Kidney glomerular epithelial cell (primary cell): ENCODE results near the gene TRMT10B.
"Not testable (repeated sequence)": the region's sequence is repeated elsewhere in the genome, so short reads cannot be mapped to it uniquely, and the experiment has no call there.

ENCODE experiments used
- DNase-seq: peaks from one replicate; lab custom pipeline; 2025; lab: John Stamatoyannopoulos, UW

The TRMT10B gene

DNA sequence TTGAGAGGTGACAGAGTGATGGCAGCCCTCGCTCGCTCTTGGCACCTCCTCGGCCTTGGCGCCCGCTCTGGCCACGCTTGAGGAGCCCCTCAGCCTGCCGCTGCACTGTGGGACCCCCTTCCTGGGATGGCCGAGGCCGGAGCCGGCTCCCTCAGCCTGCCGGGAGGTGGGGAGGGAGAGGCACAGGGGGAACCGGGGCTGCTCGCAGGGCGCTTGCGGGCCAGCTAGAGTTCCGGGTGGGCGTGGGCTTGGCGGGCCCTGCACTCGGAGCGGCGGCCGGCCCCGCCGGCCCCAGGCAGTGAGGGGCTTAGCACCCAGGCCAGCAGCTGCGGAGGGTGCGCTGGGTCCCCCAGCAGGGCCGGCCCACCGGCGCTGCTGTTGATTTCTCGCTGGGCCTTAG is 1.9 kb upstream of the TRMT10B start:
- DNase-seq = not testable (repeated sequence)

DNA sequence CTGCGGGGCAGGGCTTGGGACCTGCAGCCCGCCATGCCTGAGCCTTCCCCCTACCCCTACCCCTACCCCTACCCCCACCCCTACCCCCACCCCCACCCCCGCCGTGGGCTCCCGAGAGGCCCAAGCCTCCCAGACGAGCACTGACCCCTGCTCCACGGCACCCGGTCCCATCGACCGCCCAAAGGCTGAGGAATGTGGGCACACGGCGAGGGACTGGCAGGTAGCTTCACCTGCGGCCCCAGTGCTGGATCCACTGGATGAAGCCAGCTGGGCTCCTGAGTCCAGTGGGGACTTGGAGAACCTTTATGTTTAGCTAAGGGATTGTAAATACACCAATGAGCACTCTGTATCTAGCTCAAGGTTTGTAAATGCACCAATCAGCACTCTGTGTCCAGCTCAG is 1.5 kb upstream of the TRMT10B start:
- DNase-seq = not testable (repeated sequence)

DNA sequence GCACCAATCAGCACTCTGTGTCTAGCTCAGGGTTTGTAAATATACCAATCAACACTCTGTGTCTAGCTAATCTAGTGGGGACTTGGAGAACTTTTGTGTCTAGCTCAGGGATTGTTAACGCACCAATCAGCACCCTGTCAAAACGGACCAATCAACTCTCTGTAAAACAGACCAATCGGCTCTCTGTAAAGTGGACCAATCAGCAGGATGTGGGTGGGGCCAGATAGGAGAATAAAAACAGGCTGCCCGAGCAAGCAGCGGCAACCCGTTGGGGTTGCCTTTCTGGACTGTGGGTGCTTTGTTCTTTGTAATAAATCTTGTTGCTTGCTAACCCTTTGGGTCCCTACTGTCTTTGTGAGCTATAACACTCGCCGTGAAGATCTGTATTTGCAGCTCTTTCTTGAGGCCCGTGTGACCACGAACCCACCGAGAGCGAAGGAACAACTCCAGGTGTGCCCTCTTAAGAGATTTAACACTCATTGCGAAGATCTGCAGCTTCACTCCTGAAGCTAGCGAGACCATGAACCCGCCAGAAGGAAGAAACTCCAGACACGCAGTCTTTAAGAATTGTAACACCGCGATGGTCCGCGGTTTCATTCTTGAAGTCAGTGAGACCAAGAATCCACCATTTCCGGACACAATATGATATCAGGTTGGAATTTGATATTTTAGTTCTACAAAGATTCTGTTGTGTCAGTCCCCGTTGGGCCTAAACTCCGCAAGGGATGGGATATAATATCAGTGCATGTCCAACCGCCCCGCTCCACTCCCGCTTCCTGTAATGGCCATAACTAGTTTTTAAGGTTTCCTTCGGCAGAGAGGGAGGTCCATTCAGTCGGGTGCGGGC is 740 bp upstream of the TRMT10B start:
- DNase-seq = no peak

DNA sequence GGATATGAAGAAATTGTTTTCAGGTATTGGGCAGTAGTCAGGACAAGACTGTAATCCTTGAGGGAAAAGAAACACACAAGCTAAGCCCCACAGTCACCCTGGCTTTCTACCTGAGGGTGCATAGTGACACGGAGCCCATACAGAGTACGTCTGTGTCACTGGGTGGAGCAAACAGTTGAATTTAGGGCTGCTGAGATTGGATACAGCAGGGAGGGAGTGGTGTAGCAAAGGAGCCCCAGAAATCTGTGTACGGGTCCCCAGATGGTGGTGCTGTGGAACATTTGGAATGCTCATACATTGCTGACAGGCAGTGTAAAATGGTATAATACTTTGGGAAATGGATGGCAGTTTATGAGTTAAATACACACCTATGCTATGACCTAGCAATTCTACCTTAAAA is 5.1 kb downstream of the TRMT10B start:
- no peak for DNase-seq

DNA sequence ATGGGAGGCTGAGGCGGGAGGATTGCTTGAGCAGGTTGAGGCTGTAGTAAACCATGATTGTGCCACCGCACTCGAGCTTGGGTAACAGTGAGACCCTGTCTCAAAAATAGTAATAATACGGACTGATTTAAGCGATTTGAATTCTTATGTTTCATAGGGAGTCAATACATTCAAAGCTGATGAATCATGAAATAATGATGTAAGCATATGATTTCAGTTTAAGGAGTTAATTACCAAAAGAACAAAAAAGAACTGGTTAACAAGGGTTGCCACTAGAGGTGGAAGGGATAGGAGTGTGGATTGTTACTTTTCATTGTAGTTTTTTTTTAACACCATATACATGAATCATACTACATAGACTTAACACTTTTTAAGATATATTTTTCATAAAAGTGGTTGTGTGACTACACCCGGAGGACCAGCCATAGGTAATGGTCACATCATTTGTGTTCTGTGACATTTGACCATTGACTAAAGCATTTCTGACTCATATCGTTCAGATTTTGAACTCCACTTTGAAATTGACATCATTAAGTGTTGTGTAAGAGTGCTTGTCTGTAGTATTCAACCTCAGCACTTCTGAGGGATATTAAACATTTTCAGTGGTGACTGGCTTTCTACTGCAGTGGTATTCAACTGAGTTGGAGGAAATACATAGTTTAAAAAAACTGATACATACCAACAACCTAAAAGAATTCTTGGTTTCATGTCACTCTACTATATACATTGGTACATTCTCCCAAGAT is 7.0 kb downstream of the TRMT10B start:
- peak; percentile 8 for DNase-seq

DNA sequence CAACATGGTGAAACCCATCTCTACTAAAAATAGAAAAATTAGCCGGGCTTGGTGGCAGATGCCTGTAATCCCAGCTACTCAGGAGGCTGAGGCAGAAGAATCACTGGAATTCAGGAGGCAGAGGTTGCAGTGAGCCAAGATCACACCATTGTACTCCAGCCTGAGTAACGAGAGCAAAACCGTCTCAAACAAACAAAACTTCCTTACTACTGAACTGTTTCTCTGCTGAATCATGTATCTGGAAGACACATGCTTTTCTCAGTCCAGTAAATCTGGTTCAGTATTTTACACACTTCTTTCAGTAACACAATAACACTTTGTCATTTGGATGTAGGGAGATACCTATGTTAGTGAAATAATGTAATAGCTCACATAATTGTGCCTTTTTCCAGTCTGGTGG is 7.9 kb downstream of the TRMT10B start:
- DNase-seq = peak; percentile 44

DNA sequence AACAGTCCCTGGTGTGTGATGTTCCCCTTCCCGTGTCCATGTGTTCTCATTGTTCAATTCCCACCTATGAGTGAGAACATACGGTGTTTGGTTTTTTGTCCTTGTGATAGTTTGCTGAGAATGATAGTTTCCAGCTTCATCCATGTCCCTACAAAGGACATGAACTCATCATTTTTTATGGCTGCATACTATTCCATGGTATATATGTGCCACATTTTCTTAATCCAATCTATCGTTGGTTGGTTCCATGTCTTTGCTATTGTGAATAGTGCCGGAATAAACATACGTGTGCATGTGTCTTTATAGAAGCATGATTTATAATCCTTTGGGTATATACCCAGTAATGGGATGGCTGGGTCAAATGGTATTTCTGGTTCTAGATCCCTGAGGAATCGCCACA is 11.7 kb downstream of the TRMT10B start:
- DNase-seq = not testable (repeated sequence)

DNA sequence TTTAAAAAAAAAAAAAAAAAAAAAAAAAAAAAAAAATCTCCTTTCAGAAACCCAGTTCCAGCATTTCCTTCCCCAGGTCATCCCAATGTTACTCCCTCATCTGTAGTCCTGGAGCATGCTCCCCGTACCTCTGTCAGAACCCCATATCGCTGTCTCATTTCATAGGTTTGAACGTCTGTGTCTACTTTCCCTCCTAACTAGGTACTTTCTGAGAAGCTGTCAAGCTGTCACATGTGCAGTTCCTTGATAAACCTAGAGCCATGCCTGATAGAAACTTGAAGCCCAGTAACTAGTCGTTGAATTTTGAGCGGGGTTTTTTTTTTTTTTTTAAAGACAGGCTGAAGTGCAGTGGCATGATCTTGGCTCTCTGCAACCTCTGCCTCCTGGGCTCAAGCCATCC is 15.7 kb downstream of the TRMT10B start:
- DNase-seq = no peak

DNA sequence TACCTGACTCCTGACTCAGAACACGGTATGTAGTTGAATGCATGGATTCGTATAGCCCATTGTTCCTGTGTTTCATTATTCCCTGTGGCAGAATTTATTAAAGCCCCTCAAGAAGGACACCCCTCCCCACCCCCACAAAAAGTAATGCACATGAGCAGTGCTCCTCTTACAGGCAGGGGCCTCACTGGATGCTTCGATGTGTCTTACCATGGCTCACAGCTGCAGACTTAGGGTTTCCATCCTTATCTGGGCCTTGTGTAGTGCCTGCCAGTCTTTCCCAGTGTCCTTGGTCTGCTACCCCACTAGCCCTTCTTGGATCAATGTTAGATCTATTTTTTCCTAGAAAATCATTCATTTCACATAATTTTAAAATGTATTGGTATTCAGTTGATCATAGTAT is 16.4 kb downstream of the TRMT10B start:
- DNase-seq = no peak

DNA sequence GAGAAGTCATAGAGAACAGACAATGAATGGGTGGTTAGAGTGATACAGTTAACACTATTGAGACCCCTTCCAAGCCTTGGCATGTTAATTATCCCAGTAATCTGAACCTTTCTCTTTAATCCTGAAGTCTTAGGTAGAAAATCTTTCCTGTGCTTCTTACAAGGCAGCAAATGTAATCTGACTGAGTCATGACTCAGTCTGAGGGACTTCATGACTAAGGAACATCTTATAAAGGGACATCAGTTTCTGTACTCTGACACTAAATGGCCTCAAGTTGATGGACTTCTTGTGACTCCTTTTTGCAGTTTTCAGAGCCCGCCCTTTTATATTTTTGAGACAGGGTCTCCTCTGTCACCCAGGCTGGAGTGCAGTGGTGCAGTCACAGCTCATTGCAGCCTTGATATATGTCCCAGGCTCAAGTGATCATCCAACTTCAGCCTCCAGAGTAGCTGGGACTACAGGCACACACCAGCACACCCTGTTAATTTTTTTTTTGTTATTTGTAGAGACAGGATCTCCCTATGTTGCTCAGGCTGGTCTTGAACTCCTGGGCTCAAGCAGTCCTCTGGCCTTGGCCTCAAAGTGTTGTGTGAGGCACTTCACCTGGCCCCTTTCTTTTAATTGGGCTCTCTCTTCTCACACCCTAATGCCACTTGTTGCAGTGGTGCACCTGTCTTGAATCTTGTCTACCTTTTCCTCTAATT is 21.8 kb downstream of the TRMT10B start:
- no peak for DNase-seq

DNA sequence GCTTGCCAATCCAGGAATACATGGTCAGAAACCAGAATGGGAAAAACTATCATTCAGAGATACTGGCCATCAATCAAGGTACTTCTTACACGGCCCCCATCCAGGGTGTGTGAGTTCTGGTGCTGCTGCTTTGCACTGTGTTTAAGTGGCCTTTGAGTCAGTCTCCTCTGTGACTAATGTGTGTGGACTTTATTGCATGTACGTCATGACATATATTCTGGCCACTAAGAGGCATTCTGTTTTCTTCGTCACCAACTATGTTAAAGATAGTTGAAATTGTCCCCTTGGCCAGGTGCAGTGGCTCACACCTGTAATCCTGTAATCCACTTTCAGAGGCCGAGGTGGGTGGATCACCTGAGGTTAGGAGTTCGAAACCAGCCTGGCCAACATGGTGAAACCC is 22.7 kb downstream of the TRMT10B start:
- DNase-seq = no peak

DNA sequence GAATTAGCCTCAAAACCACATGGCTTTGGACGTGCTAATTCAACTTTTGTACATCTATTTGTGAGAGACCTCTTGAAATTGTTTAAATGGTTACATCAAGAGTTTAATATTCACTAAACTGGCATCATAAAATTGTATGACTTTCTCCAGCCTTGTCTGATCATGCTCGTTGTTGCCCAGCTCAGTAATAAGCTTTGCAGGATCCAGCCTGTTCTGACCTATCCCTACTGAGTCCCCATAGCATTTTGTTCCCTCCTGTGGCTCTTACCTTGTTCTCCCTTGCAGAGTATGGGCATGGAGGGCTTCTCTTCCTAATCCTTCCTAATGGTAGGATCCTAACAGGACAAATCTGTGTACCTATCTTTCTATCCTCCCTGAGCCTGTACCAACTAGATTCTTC is 24.9 kb downstream of the TRMT10B start:
- DNase-seq = no peak

DNA sequence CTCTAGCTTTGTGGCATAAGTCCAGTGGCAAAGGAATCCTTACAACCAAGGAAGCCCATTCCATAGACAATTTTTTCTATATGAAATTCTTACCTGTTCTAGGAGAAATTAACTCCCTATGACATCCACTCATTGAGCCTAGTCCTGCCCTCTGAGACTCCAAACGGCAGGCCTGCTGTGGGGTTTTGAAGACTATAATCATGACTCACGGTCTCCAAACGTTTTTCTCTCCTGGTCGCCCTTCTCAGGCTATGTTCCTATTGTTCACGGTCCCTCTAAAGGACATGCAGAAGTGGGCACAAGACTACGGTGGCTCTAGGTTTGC is 30.6 kb downstream of the TRMT10B start:
- DNase-seq = no peak

DNA sequence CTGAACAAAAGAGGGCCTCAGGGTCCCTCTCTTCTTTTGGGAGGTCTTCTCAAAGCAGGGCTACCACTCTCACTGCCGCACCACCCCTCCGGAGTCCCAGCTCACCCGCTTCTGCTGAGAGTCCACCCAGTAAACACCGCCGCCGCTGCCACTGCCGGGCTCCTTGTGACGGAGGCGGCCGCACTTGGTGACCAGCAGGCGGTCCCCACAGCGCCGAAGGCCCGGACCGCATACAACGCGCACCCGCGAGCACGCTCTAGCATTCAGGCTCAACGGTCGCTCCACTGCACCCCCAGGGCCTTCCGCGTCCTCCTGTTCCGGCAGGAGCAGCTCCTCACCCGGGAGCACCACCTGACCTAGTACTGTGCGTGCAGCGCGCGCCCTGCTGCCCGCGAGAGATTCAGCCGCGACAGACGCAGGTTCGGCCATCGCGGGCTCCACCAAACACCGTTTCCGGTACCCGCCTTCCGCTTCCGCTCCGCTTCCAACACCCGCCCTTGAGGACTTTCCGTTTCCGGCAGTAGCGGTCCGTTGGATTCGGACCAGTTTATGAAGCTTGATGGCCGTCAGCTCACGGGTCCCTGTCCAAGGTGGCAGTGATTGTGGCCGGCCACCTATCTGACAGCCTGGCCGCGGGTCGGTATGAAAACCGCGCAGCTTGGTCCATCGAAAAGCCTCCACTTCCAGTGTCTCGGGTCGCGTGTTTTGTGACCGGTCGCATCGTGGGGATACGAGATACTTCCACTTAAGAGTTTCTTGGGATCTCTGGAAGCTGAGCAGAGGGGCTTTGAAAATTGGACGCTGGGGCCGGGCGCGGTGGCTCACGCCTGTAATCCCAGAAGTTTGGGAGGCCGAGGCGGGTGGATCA is 31.2 kb downstream of the TRMT10B start, which contains the start of gene EXOSC3:
EXOSC3 (minus strand) TSS at position 449 of the 868 bp plus-strand sequence; CDS start at position 429, 20 bp downstream.
- peak; percentile 87 for DNase-seq

DNA sequence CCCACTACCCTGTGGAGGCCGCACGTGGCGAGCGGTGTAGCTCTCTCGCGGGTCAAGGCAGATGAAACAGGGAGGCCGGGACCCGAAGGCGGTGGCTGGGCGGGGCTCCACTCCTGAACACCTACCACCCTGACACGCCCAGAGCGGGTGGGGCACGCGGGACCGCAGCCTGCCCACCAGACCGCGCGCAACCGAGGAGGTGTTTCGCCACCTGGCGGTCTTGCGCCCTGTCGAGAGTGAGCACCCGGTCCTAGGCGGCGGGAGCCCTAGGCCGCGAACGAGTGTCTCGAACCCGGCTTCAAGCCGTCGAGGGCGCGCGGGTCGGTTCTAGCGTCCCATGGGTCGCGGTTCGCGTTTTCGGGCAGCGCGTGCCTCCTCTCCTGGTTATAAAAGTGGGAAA is 33.5 kb downstream of the TRMT10B start:
- DNase-seq = no peak

DNA sequence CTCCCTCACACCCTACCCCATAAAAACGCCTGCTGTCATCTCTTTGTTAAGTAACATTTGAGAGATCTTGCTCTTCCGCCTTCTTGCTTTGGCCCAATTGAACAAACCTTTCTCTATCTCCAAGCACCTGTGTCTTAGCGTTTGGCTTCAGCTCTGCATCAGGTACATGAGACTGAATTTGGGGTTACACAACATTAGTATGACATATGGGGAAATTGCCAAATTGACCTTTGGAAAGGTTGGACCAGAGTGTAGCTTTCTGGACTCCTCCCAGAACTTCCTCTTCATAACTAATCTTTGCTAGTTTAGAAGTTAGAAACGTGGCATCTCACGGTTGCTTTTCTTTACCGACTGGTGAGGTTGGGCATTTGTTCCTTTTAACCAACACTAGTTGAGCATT is 34.7 kb downstream of the TRMT10B start:
- DNase-seq = no peak

DNA sequence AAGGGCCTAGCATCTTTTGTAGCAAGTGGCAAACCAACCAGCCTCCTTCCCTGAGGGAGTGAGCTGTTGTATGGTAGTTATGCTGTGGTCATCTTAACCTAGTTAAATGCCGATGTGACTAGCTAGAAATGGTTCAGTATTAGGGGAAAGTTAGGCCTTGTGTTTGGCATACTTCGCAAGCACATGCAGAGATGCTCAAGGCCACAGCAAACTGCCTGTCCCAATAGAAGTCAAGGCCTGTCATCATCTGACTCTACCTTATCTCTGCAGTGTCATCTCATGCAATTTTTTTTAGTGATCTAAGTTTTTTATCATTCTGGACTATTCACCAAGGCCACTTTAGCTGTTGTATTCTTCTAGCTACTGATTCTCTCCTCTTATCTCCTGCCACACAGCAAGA is 36.5 kb downstream of the TRMT10B start:
- no peak for DNase-seq

DNA sequence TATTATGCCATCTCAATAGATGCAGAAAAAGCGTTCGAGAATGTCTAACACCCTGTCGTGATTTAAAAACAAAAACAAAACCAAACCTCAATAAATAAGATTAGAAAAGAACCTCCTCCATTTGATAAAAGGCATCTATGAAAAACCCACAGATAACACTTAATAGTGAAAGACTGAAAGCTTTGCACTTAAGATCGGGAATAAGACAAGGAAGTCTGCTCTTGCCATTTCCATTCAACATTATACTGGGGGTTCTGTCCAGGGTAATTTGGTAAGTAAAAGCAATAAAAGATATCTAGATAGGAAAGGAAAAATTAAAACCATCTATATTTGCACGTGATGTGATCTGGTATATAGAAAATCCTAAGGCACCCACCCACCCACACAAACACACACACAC is 38.5 kb downstream of the TRMT10B start:
- DNase-seq = no peak

DNA sequence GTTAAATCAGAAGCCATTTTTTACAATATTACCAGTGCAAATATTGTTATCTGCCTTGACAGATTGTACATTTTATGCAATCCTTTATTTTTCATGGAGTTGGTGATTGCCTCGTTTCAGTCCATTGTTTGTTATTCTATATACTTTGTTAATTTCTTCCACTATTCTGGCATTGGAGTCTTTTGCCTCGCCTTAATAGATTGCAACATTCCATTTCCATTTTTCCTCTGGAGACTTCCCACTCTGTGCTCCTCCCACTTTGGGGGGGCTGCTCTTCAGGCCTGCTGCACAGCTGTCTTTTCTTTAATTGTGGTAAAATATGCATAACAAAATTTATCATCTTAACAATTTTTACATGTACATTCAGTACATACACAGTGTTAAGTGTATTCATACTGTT is 42.6 kb downstream of the TRMT10B start:
- no peak for DNase-seq

DNA sequence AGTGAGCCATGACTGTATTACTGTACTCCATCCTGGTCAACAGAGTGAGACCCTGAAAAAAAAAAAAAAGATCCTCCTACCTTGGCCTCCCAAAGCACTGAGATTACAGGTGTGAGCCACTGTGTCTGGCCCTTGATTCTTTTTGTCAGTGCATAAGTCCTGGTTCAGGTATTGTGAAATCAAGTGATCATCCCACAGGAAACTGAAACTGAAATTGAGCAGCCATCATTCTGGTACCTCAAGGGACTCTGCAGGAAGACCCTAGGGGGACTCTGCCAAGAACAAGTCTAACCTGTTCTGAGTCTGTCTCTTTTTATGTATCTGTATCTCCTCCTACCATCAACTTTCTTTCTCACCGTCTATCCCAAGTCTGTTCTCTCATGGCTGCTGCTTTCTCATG is 45.1 kb downstream of the TRMT10B start:
- no peak for DNase-seq

DNA sequence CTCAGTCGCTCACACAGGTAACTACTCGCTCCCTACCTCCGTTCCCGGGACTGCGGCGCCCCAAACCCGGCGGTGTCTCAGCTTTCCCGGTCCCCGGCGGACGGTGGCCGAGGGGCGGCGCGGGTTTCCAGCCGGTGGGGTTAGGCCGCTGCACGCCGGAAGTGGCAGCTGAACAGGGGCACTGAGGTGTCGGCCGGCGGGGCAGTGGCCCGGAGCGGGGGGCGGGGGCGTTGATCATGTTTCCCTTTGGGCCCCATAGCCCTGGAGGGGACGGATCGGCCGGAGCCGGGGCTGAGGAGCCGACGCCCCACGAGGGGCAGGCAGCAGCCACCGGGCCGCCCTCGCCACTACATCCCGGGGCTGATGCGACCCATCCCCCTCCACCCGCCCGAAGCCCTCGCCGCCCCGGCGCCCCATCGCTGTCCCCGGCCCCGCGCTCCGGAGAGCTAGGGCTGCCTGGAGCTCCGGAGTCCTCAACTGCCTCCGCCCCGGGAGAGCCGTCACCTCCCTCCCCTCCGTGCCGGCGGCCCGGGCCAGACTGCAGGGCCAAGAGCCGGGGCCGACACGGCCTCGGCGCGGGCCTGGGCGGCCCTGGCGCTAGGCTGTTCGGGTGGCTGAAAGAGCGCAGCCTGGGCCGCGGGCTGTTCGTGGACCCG is 47.2 kb downstream of the TRMT10B start, which contains the start of gene DCAF10:
DCAF10 (plus strand) TSS at position 167 of the 656 bp plus-strand sequence; CDS start at position 237, 70 bp downstream.
- peak; percentile 59 for DNase-seq
